HG03280 (cell line): ENCODE results near the gene CLDND2.
"Not testable (repeated sequence)": the region's sequence is repeated elsewhere in the genome, so short reads cannot be mapped to it uniquely, and the experiment has no call there.

ENCODE experiments used
- ATAC-seq: cut with Tn5 transposase; IDR thresholded peaks from one replicate; pipeline ENCODE4 v1.9.1; 2021; ENCODE audit warnings: mild to moderate bottlenecking, moderate library complexity; ENCODE audit not compliant: unreplicated experiment

CLDND2 gene

GRCh38 chr19:51368366-51369282 lies at the start of gene CLDND2:
TSS of gene CLDND2 (minus strand) at chr19:51369003. CDS start at chr19:51368577, 426 bp downstream.
- no peak for ATAC-seq

DNA sequence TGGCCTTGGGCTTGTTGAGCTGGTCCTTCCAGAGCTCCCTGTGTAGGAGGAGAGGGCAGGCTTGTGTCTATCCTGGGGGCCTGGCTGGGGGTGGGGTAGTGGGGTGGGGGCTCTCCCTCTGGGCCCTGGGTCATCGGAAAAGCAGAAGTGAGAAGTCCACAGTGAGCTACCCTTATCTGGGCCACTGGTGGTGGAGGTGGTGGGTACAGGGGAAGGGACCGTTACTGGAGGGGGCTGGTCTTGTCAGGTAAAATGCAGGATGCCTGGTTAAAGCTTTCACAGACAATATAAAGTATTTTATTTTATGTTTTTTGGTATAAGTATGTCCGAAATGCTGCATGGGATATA lies 49.0 kb upstream of the CLDND2 start:
- ATAC-seq, result peak; percentile 42

DNA sequence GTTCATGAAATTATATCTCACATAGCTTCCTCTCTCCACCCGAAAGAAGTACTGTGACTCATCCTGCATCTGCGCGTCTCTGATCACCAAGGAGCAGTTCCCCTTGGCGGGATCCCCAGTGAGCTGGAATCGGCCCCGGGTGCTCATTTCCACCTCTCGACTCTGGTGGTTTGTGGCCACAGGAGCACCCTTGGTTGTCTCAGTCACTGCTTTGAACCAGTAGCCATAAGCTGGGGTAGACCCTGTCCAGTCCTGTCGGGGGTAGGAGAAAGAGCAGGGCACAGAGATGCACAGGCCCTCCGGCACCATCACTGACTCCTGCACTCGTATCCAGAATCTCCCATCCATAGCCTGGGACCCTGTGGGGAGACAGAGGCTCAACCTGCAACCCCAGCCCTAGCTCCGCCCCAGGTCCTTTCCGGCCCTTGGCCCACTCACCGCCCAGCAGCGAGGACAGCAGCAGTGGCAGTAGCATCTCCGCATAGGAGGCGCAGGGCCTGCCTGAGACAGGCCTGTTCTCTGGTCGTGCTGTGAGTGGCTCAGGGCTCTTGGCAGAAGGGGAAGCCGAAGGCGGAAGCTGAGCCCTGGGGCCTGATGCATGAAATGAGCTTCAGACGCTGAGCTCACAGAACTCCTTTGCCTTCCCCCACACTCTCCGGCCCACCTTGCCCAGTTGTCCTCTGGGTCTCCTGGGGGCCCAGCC lies 48.5 kb upstream of the CLDND2 start, which contains the start of gene SIGLEC10:
TSS of gene SIGLEC10 (minus strand) at position 536 of the 703 bp plus-strand sequence. CDS start at position 475, 61 bp downstream.
- ATAC-seq, result peak; percentile 62

DNA sequence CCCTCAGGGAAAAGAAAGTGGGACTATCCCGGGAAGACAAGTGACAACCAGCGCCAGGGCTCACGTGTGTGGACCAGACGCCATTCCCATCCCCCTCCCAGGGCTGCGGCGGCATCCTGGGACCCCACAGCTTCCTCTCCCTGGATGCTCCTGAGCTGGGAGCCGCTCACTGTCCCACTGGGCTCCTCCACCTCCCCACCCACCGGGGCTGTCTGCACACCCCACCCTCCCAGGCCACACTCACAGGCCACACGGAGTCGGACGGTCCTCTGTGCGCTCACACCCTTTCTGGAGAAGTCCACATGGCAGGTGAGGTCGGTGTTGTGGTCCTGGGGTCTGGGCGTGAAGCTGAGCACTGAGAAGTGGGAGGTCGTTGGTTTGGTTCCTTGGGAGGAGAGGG lies 47.6 kb upstream of the CLDND2 start:
- not testable (repeated sequence) for ATAC-seq

DNA sequence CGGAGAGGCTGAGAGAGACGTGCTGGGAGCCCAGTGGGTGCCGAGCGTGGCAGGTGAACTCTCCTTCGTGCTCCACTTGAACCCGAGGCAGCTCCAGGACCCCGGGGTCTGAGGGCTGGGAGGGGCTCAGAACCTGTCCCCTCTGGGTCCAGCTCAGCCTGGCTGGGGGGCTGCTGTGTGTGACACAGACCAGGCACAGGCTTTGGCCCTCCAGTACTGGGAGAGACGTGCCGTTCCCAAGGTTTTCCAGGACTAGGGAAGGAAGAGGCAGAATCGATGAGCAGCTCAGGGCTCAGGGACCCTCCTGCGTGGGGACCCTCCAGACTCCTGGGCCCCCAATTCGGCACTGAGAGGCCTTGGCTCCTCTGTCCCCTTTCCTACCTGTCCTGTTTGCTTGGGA lies 46.4 kb upstream of the CLDND2 start:
- ATAC-seq, result no peak

DNA sequence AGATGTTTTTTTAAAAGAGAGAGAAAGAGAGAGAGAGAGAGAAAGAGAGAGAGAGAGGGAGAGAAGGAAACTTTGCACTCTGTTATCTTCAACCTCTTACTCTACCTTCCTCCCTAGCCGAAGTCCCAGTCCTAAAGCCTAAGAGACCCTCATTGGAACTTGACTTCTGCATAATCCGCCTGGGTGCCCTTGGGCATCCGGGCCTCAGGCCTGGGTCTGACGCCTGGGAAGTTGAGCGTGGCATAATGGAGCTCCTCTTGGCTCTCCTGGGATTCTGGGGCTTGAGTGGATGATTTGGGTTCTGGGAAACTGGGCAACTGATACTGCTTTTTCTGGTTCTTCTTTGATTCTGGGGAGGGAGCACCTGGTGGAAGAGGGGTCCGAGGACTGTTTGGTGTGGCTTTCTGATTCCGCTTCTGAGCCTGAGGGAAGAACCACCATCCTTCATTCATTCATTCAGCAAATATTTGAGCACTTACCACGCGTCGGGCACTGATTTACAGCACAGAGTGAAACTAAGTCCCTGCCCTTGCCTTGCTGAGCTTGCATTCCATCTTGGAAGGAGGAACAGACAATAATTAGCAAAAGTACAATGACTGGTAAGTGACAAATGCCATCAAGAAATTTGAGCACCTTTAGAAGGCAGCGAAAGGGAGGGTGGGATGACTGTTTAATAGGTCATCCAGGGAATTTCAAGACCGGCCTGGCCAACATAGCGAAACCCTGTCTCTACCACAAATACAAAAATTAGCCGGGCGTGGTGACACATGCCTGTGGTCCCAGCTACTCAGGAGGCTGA lies 42.3 kb upstream of the CLDND2 start:
- ATAC-seq, result no peak

GRCh38 chr19:51407511-51408131 lies 38.8 kb upstream of the CLDND2 start:
- ATAC-seq, result no peak

- no peak for ATAC-seq
Observed at GRCh38 chr19:51402117-51402516, 33.3 kb upstream of the CLDND2 start.

DNA sequence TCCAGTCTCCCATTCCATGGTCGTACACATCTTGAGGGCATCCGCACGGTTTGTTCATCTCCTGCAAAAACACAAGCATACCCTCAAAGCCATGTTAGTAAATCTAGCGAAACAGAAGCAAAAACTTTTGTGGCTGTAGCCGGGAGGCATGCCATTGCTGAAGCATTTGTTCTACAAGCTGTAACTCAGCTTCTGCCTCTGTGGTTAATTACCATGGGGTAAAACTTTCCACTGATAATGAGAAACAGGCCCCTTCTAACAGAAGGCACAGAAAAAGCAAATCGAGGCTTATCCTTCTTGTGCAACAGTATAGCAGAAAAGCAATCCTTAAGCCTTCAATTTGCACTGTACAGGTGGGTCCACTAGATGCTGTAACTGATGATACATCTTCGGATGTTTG lies 31.1 kb upstream of the CLDND2 start:
- not testable (repeated sequence) for ATAC-seq

DNA sequence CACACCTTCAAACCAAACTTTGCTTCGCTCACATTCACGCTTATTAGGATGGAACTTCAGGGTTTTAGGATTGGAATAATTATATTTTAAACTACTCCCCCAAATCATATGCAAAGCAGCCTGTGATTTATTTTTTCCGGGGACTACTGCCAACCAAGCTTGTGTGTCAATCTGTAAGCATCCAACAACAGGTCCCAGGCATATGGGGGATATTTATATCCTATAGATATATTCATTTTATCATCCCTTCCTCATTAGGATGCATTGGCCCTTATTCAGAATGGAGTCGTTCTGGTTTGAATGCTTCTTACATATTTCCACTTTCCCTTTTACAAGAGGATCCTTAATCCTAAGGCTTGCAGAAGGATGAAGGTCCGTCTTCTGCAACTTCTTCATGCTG lies 30.4 kb upstream of the CLDND2 start:
- no peak for ATAC-seq

DNA sequence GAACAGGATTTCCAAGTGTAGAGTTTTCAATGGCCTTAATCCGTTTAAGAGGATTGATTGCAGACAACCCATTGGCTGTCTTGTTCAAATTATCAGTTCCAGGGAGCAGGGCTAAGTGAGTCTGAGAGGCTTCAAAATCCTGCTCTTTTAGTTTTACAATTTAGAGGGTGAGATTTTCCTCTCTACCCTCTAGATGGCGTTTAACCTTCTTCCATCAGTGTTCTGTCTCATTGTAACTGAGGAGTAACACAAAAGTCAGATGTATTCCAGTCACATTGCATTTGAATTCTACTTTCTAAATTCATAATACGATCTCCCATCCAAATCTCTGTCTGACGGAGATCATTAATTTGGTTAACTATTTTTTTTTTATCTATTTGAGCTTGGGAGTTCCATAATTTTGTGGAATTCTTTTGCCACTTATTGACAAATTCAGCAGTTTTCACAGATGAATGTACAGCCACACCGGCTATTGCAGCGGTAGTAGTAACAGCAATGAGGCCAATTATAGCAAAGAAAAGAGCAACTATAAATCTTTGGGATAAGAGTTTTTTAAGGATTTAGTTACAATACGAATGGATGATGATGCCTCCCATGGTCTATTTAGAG lies 29.4 kb upstream of the CLDND2 start:
- ATAC-seq, result no peak

- not testable (repeated sequence) for ATAC-seq
Observed at GRCh38 chr19:51397453-51397852, 28.6 kb upstream of the CLDND2 start.

- ATAC-seq, result no peak
Observed at GRCh38 chr19:51396175-51396574, 27.4 kb upstream of the CLDND2 start.

DNA sequence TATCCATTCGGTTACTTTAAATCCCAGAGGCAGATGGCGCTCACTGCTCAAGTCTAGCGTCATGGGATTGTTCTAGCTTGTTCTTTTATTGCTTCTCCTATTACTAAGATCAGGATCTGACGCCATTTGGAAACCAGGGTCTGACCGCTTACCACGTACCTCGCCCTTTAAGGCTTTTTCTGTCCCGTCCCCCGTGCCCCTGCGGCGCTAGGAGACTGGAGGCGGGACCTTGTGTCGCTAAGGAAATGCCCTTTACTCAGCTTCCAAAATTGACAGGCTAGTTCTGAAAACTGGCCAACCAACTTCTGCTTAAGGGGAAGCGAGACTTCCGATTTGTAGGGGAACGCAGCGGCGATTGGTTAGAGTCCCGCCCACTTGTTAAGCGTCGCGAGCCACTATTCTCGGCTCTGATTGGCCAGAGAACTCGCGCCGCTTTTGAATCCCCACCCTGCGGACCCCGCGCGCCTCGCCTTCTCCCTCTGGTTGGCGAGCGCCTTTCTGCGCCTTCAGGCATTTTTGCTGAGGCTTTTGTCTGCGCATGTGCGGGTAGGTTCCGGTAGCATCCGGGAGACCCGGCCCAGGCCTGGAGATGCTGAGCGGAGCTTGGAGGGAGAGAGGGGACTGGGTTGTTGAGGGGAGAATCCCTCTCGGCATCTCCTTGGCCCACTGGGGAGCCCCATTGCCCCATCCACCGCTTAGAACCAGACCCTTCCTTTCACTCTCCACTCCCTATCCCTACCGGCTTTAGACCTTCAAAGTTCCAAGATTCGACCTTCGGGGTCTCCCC lies 25.4 kb upstream of the CLDND2 start:
- peak; percentile 85 for ATAC-seq

DNA sequence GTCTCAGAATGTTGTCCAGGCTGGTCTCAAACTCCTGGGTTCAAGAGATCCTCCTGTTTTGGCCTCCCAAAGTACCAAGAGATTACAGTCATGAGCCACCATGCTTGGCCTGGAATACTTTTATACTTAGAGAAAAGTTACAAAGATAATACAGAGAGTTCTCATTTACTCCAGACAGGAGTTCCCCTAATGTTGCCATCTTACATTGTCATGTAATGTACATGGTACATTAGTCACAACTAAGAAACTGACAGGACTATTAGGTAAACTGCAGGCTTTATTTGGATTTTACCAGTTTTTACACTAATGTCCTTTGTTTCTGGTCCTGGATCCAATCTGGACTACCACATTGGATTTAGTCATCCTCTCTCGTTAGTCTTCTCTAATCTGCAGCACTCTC lies 23.9 kb upstream of the CLDND2 start:
- ATAC-seq, result no peak

DNA sequence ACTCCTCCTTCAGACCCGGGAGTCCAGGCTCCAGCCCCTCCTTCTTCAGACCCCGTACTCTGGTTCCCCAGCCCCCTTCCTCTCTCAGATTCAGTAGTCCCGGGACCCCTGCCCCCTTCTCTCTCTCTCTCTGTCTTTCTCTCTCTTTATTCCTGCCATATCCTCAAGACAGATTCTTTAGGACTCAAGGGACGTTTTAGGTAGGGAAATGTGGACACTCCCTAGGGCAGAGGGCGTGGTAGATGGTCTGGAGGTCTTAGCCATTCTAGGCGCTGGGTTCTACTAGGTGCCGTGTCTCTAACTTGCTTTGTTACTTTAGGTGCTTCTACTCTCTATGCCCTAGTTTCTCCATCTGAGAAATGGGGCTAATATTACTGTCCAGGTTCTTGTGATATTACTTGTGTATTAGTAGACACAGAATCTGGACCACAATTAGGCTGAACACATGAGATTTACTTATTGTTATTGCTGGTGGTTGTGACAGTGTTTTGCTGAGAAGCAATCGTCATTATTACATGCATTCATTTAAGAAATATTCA lies 22.3 kb upstream of the CLDND2 start:
- no peak for ATAC-seq

DNA sequence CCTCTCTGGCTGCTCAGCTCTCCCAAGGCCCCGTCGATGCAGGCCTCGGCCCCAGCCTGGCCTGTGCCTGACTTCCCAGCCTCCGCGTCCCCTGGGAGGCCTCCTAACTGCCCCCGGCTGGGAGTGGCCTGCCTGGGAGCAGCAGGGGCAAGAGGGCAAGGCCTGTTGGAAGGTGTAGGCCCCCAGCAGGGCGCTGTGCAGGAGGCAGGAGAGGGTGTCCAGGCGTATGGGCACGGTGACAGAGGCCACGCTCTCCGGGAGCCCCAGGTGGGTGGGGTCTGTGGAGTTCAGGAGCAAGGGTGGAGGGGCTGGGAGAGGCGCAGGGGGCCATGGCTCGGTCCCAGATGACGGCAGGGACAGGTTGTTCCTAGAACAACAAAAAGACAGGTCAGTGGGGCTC lies 20.3 kb upstream of the CLDND2 start:
- ATAC-seq, result no peak

DNA sequence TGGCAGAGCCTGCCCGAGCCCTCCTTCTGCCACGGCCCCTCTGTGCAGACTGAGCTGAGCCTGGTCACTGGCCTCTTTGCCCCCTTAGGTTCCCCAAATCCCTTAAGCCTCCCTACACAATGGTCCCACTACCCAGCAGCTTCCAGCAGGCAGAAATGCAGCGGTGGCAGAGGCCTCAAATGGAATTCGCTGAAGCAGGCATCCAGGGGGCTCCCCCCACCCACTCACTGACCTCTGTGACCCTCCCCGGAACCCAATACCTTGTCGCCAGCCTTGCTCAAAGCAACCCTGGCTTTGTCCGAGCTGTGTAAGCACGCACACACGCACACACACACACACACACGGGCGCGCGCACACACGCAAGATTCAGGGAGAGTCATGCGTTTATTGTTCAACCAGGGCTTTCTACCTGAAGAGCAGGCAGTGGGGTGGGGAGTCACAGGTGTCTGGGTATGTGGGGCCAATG lies 19.2 kb upstream of the CLDND2 start, which contains the start of gene LIM2:
TSS of gene LIM2 (minus strand) at position 51 of the 466 bp plus-strand sequence. CDS start 531 bp downstream, outside the sequence.
- ATAC-seq, result no peak
